GM18511 (cell line): ENCODE data around the gene DIPK1C.
A peak's percentile ranks its signal among the peaks of the same experiment; 100 is the strongest.

Experiments used
- ATAC-seq: cut with Tn5 transposase; IDR thresholded peaks from one replicate; pipeline ENCODE4 v1.9.1; 2021; ENCODE audit warnings: mild to moderate bottlenecking, moderate library complexity; ENCODE audit not compliant: unreplicated experiment

Gene DIPK1C

DNA sequence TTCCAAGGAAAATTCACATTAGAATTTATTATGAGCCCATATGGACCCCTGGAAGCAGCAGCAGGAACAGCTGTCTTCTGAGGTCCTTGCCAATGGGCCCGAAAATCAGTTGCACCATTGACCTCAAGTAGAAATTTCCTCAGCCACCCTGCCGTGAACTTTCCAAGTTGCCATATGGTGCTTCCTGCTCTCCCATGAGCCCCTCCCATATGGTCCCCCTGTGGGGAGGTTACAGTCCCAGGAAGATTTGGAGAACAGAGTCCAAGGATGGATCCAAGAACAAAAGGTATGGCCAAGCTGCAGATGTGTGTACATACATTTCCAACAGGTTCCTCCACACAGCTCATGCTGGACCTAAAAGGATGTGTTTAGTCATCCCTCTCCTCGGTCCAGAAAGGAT lies 34.6 kb downstream of the DIPK1C start:
- ATAC-seq = no peak

DNA sequence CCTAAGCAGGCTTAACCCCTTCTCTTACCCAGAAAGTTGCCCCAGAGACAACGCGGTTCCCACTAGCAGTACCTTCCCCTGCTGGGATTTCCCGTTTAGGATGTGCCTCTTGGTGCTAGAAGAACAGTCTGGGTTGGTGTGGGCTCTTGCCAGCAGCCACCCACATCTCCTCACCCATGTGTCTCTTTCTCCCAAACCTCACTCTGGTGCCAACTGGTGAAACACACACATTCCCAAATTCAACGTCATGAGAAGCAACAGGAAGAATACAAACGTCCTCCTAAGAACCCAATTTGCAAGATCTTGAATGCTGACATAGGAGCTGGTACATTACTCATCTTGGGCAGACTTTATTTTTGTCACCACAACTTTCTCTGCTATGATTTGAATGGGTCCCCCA lies 36.2 kb downstream of the DIPK1C start:
- no peak for ATAC-seq

DNA sequence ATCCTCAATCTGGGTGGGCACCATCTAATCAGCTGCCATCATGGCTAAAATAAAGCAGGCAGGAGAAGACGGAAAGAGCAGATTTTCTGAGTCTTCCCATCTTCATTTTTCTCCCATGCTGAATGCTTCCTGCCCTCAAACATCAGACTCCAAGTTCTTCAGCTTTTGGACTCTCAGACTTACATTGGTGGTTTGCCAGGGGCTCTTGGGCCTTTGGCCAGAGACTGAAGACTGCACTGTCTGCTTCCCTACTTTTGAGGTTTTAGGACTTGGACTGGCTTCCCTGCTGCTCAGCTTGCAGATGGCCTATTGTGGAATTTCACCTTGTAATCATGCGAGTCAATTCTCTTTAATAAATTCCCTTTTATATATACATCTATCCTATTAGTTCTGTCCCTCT lies 36.6 kb downstream of the DIPK1C start:
- no peak for ATAC-seq

DNA sequence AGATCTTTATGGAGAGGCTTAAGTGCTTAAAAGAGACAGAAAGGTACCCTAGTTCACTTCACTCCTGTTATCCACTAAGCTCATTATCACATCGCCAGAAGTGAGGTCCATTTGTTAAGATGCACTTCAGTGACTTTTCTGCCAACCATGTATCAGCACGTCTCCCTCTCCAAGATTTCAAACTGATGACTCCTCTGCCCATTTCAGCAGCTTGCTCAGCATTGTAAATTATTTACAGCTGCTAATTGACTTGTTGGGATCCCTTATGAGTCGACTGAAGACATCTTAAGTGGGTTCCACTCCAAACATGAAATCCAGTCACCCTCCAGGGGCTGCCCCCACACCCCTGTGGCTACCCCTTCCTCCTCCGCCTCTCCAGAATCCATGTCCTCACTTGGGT lies 37.3 kb downstream of the DIPK1C start:
- ATAC-seq = no peak

DNA sequence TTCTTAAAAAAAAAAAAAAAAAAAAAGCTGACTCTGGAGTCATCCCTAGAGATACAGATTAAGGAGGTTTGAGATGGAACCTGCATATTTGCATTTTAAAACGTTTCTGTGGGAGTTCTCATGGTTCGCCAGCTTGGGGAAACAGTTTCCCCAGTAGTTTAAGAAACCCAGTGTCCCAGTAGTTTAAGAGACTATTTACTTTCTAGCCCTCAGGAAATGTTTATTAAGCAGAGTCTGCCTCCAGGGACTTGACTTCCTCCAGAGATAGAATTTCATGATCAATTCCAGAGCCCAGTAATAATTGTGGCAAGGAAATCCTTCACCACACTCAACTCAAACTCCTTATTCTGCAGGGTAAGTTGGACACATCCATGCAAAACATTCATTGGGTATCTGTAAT lies 39.1 kb downstream of the DIPK1C start:
- ATAC-seq = no peak

DNA sequence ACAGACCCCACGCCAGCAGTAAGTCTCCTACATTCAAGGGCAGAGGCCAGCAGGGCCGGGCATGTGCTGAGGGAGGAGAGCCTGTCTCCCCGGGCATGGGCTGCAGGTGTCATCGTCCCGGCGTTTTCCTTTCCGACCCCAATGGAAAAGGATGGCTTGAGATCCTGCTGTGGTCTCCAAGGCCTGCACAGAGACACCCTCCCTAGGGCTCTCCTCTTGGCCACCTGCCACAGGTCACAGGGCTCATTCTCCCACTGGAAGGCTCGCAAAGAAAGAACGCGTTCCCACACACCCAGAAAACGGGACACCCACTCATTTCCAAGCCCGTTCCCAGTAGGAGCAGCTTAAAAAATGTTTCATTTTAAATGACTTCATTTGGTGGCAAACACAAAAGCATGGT lies 41.0 kb downstream of the DIPK1C start:
- no peak for ATAC-seq

DNA sequence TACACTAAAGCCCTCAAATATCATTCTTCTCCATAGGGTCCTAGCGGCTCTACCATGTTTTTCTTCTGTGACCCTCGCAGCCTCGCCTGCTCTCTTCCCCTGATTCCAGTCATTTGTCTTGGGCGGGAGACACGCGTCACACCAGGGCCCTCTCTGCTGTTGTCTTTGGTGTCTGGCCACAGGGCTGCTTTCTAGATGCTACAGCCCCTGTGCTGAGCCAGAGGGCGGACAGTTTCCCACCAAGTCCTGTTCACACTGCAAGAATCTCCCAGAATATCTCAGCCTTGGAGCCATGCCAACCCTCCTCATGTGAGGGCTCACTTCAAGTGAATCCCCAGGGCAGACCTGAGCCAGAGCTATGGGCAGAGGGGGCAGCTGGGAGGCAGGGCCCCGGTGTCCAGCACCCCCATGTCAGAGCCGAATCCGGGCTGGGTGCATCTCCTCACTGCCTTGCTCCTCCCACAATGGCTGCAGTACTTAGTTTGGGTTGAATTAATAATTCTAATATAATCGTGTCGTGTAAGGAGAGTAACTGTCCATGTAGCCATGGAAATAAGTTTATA lies 42.1 kb downstream of the DIPK1C start:
- ATAC-seq = no peak

DNA sequence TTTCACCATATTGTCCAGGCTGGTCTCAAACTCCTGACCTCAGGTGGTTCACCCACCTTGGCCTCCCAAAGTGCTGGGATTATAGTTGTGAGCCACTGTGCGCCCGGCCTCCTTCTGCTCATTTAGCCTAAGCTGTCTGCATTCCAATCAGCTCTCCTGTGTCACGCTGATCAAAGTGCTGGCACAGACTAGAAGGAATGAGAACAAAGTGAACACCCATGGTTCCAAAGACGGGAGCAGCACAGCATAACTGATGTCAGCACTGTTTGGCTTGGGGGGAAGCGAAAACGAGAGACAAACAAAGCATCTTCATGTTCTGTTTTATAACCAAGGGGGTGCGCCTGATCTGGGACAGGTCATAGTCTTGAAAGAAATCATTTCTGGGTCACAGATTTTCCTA lies 43.3 kb downstream of the DIPK1C start:
- ATAC-seq = no peak

DNA sequence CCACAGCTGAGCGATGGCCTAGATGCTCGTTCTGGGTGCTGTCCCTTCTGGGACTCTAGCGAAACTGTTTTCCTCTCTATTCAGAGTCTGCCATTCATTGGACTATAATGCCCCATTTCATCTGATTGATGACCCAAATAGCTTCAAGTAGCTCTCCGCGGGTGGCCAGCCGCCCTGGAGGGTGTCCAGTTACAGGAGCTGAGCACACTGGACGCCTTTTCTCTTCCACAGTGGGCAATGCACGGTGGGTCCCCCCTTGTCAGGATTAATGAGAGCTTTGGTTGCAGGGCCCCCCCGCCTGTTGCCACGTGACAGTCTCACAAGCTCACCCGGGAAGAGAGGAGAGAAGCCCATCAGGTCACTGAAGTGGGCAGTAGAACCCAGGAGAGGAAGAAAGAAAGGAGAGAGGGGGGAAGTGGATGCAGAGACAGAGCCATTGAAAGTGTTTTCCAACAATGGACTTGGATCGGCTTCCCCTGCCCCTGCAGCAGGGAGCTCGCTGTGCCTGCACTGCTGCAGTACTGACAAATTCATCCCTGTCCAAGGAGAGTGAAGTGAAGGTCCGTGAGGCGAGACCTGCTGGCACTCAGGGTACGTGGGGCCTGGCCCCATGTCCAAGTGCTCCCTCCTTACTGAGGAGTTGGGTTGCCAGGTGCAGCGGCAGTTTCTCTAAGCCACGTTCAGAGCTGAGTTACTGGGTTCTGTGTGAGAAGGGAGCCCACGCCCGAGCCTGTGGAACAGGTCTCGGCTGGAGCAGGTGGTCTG lies 44.8 kb downstream of the DIPK1C start:
- ATAC-seq = no peak

DNA sequence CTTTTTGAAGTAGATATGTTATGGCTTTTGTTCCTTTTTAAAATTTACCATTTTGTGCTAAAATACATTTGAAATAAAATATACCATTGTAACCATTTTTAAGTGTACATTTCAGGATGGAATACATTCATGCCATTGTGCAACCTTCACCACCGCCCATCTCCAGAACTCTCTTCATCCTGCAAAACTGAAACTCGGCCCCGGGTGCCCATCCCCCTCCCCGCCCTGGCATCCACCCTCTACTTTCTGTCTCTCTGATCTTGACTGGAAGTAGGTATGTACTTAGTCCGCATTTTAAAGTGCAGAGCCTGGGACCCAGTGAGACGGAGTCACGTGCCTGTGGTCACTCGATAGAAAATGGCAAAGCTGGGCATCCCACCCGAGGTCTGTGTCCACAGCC lies 45.6 kb downstream of the DIPK1C start:
- ATAC-seq = no peak

DNA sequence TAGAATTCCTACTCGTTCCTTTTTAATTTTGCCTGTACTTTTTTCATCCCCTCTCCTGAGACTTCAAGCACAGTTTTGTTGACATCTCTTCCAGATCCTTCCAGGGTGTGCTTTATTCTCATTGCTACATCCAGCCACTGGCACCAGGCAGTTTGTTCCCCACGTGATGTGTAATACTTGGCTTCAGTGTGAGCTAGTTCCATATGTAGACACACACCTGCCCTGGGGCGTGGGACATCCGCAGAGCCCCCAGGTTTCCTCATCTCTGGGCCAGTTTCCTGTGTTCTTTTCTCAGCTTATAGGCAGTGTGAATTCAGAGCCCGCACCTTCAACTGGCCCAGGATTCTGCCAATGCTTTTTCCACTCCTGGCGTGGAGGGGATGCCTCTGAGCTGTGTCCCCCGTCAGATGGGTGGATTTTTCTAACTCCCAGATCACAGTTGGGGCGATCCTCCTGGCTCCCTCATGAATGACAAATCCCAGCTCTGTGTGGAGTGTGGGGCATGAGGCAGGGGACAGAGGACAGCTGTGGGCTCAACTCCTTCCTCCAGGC lies 46.6 kb downstream of the DIPK1C start:
- ATAC-seq = no peak

DNA sequence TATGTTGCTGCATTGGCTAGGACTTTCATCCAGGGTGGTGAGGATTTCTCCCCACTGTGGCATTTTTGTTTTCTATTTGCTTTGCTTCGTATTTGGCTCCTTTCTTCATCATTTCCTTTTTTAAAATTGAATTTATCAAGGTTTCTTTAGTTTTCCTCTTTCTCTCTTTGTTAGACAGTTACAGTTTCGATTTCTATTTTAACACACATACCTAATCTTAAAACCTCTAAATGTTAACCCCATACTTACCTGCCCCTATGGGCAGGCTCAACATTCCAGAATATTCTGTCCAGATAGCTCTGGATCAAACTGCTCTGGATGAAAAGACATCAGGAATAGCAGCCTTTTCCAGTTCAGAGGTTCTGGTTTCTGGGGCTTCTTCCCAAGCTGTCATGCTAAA lies 49.2 kb downstream of the DIPK1C start:
- peak; percentile 73 for ATAC-seq

DNA sequence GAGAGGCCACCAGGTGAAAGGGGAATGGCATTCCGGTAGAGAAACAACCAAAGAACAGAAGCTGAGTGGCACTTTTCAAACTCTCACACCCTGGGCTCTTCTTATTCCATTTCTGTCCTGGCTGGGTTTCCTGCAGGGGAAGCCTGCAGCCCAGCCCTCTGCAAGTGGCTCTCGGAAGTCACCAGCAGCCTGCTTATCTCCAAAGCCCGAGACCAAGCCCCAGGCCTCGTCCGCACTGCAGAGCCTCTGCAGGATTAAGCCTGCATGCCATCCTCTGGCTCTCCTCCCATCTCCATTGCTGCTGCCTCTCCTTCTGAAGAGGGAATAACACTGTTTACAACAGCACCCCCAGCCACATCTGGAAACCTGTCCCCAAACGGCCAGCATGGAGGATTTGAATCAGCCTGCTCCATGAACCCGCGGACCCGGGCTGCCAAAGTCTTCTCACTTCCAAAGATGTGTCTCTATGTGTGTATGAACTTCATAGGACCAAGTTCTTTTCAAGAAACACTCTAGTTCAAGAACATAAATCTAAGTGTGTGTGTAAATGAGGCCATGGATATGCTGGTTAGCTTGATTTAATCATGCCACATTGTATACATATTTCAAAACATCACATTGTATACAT lies 54.2 kb downstream of the DIPK1C start:
- ATAC-seq = no peak

DNA sequence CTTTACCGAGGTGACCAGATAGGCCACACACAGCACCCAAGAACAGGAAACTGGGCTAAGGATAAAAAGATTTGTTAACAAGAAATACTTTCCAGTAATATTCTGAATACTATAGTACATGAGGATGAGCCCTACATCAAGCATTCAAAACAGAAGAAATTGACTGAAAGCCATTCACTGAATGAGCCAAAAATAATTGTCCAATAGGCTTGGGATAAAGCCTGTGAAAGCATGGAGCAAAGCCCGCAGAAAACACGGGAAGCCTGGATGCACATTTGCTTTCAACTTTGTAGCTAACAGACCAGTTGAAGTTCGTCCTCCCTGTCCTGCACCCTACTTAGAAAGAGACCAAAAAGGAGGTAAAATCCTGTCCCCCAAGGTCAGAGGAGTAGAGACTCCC lies 56.3 kb downstream of the DIPK1C start:
- ATAC-seq = no peak

DNA sequence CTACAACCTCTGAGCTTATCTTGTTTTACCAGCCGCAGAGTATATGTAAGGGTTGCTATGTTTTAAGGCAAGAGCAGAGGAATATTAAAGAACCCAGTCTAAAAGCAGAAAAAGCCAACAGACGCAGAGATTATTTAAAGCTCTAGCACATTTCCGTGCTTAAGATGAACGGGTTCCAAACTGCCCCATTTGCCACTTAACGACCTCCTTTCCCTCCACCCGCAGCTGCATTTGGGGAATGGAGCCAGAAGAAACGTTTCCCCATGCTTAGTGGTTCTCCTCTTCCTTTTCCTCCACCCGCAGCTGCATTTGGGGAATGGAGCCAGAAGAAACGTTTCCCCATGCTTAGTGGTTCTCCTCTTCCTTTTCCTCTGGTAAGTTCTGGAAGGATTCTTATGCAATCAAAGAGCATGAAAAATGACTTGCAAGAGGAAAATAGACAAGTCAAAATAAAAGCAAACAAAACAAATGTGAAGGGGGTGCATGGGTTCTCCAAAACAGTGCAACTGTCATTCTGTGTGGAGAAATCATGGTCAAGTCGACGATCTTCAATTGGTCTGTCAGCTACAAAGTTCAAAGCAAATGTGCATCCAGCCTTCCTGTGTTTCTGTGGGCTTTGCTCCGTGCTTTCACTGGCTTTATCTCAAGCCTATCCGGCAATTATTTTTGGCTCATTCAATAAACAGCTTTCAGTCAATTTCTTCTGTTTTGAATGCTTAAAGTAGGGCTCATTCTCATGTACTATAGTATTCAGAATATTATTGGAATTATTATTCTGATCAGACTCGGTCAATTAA lies 57.8 kb downstream of the DIPK1C start:
- no peak for ATAC-seq

DNA sequence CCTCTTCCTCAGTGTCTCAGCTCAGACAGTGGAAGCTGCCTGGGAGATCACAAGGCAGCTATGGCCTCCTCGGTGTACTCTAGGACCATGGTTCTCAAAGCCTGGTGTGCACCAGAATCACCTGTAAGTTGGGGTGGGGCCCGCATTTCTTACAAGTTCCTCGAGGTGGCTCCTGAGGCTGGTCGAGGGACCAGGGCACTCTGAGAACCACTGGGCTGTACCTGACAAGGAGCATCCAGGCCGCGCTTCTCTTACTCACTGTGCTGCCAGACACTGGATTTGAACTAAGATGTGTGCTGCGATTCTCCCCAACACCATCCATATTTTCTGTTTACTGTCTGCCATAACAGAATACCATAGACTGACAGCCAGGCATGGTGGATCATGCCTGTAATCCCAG lies 59.5 kb downstream of the DIPK1C start:
- no peak for ATAC-seq

DNA sequence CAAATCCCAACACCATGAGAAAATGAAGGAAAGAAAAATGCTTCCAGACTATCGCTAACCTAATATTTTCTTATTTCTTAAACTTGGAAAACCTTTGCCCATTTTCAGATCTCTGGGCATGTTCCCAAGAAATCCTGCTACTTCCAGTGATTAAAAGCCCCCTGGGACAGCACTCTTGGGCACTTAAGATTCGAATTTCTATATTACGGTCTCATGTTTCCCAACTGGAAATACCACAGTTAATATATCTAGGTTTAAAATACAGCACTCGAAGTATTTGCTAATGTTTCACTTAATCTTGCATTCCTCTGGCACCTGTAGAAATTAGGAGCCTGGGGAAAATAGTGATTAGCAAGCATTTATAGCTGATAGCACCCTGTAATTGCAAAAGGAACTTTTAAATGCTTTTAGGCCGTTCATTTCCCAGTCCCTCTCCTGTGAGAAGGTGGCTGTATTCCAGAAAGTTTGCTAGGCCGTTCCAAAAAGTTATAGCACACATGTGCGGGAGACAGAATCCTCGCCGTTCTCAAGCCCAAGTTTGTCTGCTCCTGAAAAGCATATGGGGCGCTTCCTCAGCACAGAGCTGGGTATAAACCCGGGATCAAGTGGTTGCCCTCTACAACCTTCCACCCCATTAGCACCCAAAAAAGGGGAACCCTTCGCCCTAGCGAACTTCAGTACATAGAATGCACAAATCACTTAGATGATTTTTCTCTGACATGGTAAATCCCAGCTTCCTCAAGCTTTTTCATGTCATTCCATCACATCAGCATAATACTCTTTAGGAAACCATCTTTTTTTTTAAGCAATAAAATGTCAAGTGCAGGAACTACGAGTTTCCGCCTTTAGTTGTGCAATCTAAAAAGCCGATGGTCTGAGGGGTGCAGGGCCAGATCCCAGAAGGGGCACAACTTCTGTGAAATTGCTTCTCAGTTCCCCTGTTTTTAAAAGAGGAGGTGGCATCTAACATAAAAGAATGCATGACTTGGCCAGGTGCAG lies 60.6 kb downstream of the DIPK1C start:
- no peak for ATAC-seq

DNA sequence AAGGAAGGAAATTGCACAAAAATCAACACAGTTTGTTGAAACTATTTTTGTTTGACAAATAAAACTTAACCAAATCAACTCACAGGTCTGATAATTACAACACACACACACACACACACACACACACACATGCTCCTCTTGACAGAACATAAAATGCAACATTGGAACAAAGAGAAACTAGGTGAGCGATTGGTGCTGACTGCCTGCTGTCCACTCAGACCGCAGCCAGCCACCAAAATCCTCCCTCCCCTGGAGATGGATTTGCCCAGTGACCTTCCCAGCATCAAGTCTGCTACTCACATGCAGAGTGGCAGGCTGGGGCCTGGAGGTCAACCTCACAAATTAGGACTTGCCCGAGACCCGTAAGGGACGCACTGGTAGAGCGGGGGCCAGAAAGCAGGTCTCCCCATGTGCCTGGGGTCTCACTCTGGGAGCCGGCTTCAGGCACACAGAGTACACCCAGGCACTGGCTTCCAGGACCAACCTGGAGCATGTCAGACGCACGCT lies 61.4 kb downstream of the DIPK1C start:
- no peak for ATAC-seq

DNA sequence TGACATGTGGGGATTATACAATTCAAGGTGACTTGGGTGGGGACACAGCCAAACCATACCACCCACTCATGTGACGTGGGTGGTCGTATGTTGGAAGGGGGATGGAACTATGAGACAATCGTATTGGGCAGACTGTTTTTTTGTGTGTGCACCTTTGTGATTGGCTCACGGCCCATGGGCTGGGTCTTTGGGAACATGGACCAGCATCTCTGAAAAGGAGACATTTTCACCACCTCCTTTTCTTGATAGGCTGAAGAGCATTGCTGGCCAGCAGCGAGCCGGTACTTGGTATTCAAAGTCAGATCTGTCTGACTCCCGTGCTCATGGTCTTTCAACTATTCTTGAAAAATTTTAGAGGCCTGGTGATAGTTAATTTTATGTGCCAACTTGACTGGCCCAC lies 62.1 kb downstream of the DIPK1C start:
- ATAC-seq = no peak

DNA sequence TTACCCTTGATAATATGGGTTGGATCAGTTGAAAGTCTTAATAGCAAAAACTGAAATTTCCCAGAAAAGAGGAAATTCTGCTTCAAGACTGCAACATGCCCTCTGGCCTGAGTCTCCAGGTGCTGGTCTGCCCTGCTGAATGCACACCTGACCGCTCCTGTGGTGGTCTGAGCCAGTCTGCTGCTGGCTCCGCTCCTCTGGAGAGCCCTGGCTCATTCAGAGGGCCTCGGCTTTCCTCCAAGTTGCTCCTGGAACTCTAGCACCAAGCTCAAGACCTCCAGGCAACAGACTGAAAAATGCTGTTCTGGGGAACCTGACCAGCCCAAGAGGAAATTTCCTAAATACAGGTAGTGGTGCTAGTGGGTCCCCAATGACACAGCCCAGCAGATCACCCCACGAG lies 64.8 kb downstream of the DIPK1C start:
- no peak for ATAC-seq
